K562 (cell line): ENCODE measurements around the gene LCLAT1. TPM values are rescaled to one million over a fixed set of nuclear protein-coding genes. Genes with fewer than 3 reads are reported as not detected.

Experiments
- ATF1 ChIP-seq, 2 experiments: fragments of 450-650 bp in 1 of 2; IDR thresholded peaks; 2 replicates each; pipeline ENCODE4 v1.6.1; 2016; ENCODE audit warnings: missing compliant biosample characterization in 1 of 2, missing genetic modification characterization in 1 of 2
- ATF2 ChIP-seq: sonication (generic); formaldehyde crosslinking; IDR thresholded peaks from 2 replicates; pipeline ENCODE4 v1.8.1; 2022; ENCODE audit warnings: missing genetic modification reagents
- ETV5 ChIP-seq: sonication (generic); formaldehyde crosslinking; IDR thresholded peaks from 2 replicates; pipeline ENCODE4 v1.4.0; 2020; ENCODE audit warnings: low read depth, mild to moderate bottlenecking, missing genetic modification reagents
- GTF2A2 ChIP-seq: IDR thresholded peaks from 2 replicates; pipeline ENCODE4 v1.6.1; 2016; ENCODE audit warnings: mild to moderate bottlenecking, missing genetic modification characterization, missing compliant biosample characterization
- HDGF ChIP-seq: fragments of 450-650 bp; IDR thresholded peaks from 2 replicates; pipeline ENCODE4 v1.6.1; 2016
- HNRNPL ChIP-seq: fragments of 200-400 bp; formaldehyde crosslinking; IDR thresholded peaks from 2 replicates; pipeline ENCODE4 v1.6.1; 2017; ENCODE audit warnings: low read depth, mild to moderate bottlenecking, low read length
- KAT8 ChIP-seq: fragments of 450-650 bp; IDR thresholded peaks from 2 replicates; pipeline ENCODE4 v1.6.1; 2016; ENCODE audit warnings: low read depth, mild to moderate bottlenecking
- SMAD2 ChIP-seq: fragments of 150-350 bp; IDR thresholded peaks from 2 replicates; pipeline ENCODE4 v1.6.1; 2014; ENCODE audit warnings: low read depth, mild to moderate bottlenecking, low read length
- SP2 ChIP-seq: IDR thresholded peaks from 2 replicates; pipeline ENCODE4 v1.6.1; 2011; ENCODE audit warnings: mild to moderate bottlenecking, low read depth, low read length, moderate library complexity; ENCODE audit not compliant: poor library complexity, severe bottlenecking; ENCODE audit errors: extremely low read depth
- SPI1 ChIP-seq: IDR thresholded peaks from 2 replicates; pipeline ENCODE4 v1.6.1; 2011; ENCODE audit warnings: low read depth, low read length, control low read depth, borderline replicate concordance
- TBL1XR1 ChIP-seq, 2 experiments: IDR thresholded peaks; 2 replicates each; pipeline ENCODE4 v1.6.1; 2012; ENCODE audit warnings: improper control_type of control experiment in 2 of 2, low read length in 2 of 2, mild to moderate bottlenecking in 1 of 2
- TEAD1 ChIP-seq, 2 experiments: fragments of 450-650 bp in 1 of 2; sonication (generic) in 1 of 2; formaldehyde crosslinking; IDR thresholded peaks; 2 replicates each; pipeline versions ENCODE4 v1.4.0 to v1.8.0; 2020 to 2022; ENCODE audit warnings: mild to moderate bottlenecking in 2 of 2, missing genetic modification reagents in 1 of 2
- THRAP3 ChIP-seq: fragments of 450-650 bp; IDR thresholded peaks from 2 replicates; pipeline ENCODE4 v1.6.1; 2016; ENCODE audit warnings: mild to moderate bottlenecking, inconsistent platforms, borderline replicate concordance
- ZKSCAN1 ChIP-seq: fragments of 150-350 bp; IDR thresholded peaks from 2 replicates; pipeline ENCODE4 v1.6.1; 2016; ENCODE audit warnings: low read depth, low read length
- ZNF134 ChIP-seq: fragments of 250-450 bp; sonication (Bioruptor Pico); conservative IDR thresholded peaks from 2 replicates; pipeline ENCODE4 v1.4.0; 2020
- ZNF217 ChIP-seq: sonication (generic); formaldehyde crosslinking; IDR thresholded peaks from 2 replicates; pipeline ENCODE4 v1.8.0; 2022; ENCODE audit warnings: mild to moderate bottlenecking, missing genetic modification reagents
- ZNF253 ChIP-seq: fragments of 250-450 bp; sonication (Bioruptor Pico); conservative IDR thresholded peaks from 2 replicates; pipeline ENCODE4 v1.6.1; 2021; ENCODE audit warnings: mild to moderate bottlenecking
- ZNF316 ChIP-seq: fragments of 450-650 bp; IDR thresholded peaks from 2 replicates; pipeline ENCODE4 v1.6.1; 2016
- polyA plus RNA-seq, 8 experiments: library from polyadenylated mRNA; depleted of rRNA in 4 of 8; stranded (reverse) in 5 of 8; unstranded in 3 of 8; fragments of >200 nt; fragmentation: Nextera tagmentation in 2 of 8; fragmentation: Illumina TruSeq in 1 of 8; extraction: Ambion mirVana in 2 of 8; extraction: Trizol in 1 of 8; gene quantifications; 2 replicates each; pipeline versions ENCODE4 v1.2.1 to v1.2.3, GENCODE V29; 2011 to 2014; ENCODE audit warnings: inconsistent platforms in 1 of 8, missing spikeins in 1 of 8
- total RNA-seq, 7 experiments: library from RNA; depleted of rRNA in 6 of 7; stranded (reverse); fragments of >200 nt in 6 of 7; fragmentation: Illumina TruSeq in 2 of 7; extraction: Trizol in 2 of 7; gene quantifications; 2 replicates each; pipeline versions ENCODE4 v1.2.1 to v1.2.3, GENCODE V29; 2011 to 2021; ENCODE audit warnings: low replicate concordance in 1 of 7
- TF ChIP-seq, protein P1 (sequence below): fragments of 250-450 bp; sonication (Bioruptor Pico); IDR thresholded peaks from 2 replicates; pipeline ENCODE4 v1.5.0; 2021; ENCODE audit warnings: mild to moderate bottlenecking, borderline replicate concordance
- TF ChIP-seq, protein P2 (sequence below): fragments of 150-350 bp; IDR thresholded peaks from 2 replicates; pipeline ENCODE4 v1.6.1; 2014; ENCODE audit warnings: low read depth, mild to moderate bottlenecking, low read length, borderline replicate concordance
- TF ChIP-seq, protein P3 (sequence below): fragments of 450-650 bp; IDR thresholded peaks from 2 replicates; pipeline ENCODE4 v1.6.1; 2016

LCLAT1 gene
- total and polyA plus RNA-seq, 9 of the 15 experiments (the other 6 are each of a cell fraction or from before 2014, with no cell fraction given), result 8.9 to 63.3 (median 25.4) TPM

GRCh38 chr2:30481323-30481800, 34.3 kb downstream of the LCLAT1 start (continued):
- TF ChIP-seq, protein P1, sequence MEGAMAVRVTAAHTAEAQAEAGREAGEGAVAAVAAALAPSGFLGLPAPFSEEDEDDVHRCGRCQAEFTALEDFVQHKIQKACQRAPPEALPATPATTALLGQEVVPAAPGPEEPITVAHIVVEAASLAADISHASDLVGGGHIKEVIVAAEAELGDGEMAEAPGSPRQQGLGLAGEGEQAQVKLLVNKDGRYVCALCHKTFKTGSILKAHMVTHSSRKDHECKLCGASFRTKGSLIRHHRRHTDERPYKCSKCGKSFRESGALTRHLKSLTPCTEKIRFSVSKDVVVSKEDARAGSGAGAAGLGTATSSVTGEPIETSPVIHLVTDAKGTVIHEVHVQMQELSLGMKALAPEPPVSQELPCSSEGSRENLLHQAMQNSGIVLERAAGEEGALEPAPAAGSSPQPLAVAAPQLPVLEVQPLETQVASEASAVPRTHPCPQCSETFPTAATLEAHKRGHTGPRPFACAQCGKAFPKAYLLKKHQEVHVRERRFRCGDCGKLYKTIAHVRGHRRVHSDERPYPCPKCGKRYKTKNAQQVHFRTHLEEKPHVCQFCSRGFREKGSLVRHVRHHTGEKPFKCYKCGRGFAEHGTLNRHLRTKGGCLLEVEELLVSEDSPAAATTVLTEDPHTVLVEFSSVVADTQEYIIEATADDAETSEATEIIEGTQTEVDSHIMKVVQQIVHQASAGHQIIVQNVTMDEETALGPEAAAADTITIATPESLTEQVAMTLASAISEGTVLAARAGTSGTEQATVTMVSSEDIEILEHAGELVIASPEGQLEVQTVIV (CRISPR knock-in tag), result no peak
- TF ChIP-seq ZNF134 (CRISPR knock-in tag) (no peak), ATF1 (CRISPR knock-in tag; IDR thresholded peaks at IDR 0.05) (no peak), ATF1 (tag; IDR thresholded peaks at IDR 0.05) (peak; percentile 16; the same call in 1 of the 2 replicates), ATF2 (no peak), SP2 (no peak), KAT8 (no peak), ETV5 (CRISPR knock-in tag) (no peak), TEAD1 (CRISPR knock-in tag; IDR thresholded peaks at IDR 0.05) (no peak), ZNF217 (CRISPR knock-in tag) (no peak), ZNF316 (peak; percentile 64), ZNF253 (CRISPR knock-in tag) (no peak), THRAP3 (no peak), TBL1XR1 (IDR thresholded peaks at IDR 0.05; ENCODE audit: low read length in 2 of 2) (no peak), ZKSCAN1 (no peak), SPI1 (peak; percentile 80), GTF2A2 (tag) (no peak), HNRNPL (no peak), HDGF (no peak; the same call in 1 of the 2 replicates), SMAD2 (no peak)
- TF ChIP-seq, protein P2, sequence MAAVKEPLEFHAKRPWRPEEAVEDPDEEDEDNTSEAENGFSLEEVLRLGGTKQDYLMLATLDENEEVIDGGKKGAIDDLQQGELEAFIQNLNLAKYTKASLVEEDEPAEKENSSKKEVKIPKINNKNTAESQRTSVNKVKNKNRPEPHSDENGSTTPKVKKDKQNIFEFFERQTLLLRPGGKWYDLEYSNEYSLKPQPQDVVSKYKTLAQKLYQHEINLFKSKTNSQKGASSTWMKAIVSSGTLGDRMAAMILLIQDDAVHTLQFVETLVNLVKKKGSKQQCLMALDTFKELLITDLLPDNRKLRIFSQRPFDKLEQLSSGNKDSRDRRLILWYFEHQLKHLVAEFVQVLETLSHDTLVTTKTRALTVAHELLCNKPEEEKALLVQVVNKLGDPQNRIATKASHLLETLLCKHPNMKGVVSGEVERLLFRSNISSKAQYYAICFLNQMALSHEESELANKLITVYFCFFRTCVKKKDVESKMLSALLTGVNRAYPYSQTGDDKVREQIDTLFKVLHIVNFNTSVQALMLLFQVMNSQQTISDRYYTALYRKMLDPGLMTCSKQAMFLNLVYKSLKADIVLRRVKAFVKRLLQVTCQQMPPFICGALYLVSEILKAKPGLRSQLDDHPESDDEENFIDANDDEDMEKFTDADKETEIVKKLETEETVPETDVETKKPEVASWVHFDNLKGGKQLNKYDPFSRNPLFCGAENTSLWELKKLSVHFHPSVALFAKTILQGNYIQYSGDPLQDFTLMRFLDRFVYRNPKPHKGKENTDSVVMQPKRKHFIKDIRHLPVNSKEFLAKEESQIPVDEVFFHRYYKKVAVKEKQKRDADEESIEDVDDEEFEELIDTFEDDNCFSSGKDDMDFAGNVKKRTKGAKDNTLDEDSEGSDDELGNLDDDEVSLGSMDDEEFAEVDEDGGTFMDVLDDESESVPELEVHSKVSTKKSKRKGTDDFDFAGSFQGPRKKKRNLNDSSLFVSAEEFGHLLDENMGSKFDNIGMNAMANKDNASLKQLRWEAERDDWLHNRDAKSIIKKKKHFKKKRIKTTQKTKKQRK, result no peak
- TF ChIP-seq, protein P3, sequence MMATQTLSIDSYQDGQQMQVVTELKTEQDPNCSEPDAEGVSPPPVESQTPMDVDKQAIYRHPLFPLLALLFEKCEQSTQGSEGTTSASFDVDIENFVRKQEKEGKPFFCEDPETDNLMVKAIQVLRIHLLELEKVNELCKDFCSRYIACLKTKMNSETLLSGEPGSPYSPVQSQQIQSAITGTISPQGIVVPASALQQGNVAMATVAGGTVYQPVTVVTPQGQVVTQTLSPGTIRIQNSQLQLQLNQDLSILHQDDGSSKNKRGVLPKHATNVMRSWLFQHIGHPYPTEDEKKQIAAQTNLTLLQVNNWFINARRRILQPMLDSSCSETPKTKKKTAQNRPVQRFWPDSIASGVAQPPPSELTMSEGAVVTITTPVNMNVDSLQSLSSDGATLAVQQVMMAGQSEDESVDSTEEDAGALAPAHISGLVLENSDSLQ, result 0 out of 2 replicates have a peak, but pooled peaks have one; percentile 24
